NCI-H2196 (cell line): Measurements from ENCODE around the gene TMEM273.

Experiments
- DNase-seq: peaks from one replicate; lab custom pipeline; 2025; ENCODE audit not compliant: unreplicated experiment; lab: John Stamatoyannopoulos, UW

The TMEM273 gene

DNA sequence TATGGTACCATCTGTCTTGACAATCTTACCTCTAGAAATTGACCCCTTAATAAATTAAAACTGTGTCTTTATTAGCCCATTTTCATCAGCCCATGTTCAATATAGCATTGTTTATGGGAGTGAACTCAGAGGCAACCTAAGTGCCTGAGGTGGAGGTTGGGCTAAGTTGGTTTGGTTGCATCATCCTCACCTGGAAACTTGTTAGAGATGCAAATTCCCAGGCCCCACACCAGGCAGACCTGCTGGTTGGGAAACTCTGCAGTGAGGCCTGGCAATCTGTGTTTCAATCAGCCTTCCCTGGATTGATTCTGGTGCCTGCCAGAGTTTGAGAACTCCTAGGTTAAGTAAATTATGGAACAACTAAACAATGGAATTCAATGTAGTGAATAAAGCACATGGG lies 44.9 kb downstream of the TMEM273 start:
- no peak for DNase-seq

DNA sequence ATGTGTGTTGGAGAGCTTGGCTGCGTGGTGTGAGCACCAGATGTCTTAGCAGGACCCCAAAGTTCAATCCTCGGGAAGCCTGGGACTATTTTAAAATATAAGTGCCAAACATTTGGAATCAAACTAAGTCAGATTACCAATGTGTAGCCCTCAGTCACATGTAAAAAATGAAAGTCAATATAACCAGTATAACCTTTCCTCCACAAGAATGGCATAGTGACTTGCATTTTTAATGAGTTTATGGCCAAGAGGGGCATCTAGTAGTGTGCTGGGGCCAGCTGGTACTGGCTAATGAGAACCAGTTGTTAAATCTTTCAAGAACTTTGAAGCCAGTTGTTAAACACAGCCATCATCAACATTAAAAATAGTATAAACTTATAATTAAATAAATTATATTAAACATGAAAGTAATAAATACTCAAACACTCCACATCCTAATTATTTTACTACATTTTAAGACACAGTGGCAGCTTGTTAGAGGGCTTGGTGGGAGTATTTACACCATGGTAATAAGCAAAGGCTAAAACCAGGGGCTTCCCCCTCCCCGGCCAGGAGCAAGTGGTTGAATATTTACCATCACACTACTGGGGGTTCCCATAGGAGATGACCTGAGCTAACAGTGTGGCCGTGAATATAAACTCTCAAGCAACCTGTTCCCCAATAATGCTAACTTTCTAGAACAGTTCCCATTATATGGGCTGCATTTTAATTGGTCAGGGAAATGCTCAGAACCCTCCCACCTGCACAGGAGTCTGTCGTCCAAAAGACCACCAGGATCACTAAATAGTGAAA lies 46.5 kb downstream of the TMEM273 start:
- DNase-seq, result no peak

DNA sequence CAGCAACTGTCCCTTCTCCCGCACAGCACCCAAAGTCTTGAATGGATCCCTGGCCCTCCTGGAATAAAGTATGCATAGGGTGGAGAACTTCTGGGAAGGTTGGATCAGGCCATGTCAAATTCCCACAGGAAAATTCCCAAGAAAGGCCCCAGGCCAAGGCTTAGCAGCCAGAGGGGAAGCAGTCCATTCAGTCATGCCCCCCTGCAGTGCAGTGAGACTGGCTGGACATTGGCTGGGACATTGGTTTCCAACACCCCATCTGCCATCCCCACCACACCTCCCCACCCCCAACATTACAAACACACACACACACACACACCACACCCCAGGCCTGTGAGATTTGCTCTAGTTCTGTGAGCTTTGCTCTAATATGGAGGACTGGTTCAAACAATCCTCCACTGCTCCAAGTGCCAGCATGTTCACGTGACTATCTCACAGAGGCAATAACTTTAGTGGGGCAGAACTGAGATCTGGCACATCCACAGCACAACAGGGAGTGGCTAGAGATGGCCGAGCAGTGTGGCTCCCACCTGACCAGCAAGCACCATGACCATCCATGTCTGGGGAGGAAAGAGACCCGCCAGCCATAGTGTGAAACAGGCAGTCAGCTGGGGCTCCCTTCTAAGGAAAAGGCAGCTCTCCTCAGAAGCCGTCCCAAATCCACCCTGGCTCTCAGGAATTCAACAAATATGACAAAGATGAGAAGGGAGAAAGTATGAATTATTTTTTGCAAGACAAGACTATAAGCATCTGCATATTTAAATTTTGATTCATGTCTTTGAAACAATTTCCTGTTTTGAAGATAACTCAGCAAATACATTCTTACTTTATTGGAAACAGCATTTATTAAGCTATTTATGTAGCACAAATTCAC lies 47.6 kb downstream of the TMEM273 start:
- no peak for DNase-seq

DNA sequence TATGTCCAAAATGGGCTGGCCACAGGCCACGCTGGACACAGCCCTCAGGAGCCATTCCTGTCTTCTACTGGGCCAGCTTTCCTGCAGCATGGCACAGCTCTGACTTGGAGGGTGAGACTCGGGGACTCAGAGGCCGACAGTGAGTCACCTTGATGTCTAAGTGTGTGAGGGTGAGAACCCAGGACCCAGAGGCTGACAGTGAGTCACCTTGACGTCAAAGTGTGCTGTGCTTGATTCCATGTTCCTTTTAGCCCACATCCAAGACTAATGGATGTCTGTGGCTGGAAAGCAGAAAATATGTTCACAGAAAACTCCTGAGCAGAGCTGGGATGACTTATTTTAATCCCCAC lies 48.4 kb downstream of the TMEM273 start:
- no peak for DNase-seq

DNA sequence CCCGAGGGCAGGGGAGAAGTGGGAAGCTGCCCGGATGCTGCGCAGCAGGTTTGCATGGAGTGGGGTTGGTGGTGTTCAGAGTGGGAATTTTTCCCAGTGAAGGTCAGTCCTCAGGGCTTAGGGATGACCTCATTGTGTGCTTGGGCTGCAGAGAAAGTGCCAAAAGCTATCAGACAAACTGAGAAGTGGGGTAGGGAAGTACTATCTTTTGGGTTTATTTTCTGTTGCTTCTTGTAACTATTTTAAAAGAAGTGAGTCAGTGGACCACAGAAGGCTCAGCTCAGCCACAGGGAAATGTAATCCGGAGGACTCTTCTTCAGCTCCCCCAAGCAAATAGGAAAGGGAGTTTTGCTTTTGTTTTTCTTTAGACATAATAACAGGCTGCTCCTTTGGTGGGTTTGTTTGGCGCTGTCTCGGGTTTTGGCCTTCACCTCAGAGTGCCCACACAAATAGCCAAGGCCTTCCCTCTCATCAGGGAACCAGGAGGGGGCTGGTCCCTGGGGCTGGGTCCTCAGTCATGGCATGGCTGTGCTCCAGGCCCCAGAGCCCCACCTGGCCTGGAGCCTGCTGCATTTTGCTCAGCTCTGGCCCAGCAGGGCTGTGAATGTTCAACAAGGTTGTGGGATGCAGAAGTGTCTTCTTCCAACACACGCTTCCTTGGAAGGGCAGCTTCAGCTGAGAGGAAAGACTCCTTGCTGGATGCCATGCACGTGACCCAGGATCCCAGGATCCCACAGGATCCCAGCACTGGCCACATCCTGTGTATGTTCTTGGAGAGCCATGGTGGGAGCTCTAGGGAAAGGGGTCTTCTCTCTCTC lies 49.0 kb downstream of the TMEM273 start:
- no peak for DNase-seq

DNA sequence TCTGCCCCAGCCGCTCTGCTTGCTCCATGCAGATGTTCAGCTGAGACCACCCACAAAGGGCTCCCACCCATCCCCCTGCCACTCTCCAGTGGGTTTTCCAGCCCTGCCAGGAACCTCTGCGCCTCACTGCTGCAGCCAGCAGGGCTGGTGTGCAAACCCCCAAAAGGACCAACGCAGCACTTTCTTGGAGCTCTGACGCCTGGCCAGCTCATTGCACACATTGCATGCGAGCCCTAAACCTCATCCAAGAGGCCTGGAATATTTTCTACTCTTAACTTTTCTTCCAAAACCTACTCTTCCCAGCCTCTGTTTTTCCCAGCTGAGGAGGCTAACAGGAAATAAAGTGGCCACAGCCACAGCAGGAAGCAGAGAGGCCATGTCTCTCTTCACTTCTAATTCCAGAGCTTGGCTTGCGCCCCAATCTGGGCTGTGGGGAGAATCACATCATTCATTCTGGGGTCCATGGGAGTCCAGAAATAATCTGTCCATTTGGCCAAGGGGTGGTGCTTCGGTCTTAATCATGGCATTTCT lies 49.8 kb downstream of the TMEM273 start:
- DNase-seq, result no peak

DNA sequence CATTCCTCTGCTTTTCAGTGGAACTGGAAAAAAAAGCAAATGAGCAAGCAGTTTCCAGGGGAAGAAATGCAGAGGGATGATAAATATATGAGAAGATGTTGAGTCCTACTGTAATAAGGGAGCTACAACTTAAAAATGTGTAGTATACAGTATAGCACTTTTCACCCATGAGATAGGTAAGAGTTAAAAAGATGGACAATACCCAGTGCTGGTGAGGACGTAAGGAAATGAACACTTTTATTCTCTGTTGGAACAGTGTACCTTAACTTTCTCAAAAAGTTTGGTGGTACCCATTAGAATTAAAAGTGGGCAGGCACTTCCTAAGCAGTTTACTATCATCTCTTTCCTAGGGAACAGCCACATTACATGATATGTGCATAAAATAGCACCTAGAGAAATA lies 51.7 kb downstream of the TMEM273 start:
- DNase-seq, result no peak

DNA sequence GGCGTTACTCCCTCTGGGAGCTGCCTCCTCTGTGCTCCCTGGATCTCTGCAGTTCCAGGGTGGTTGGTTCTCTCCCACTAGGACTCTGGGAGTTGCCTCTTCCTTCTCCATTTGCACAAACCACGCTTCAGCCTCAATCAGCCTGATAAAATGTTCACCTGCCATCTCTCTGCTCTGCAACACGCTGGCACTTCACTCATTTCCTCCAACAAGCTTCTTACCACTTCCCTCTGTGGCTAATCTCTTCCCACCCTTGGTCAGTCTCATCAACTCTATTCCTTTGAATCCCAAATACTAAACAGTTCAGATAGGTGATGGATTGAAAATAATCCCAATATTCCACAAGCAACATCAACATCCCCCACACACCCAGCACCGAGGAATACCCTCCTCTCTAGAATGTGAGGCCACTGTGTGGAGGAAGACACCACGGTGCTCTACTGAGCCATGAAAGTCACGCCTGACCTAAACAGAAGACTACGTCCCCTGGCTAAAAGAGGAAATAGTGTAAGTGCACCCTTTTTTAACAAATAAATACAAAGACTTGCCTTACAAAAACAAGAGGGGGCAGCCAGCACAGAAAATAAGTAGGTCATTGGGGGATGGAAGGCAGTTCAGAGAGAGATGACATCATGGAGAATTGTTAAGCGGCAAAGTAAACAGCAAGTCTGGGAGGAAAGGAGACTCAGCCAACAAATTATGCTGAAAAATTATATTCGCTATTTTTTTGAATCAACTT lies 52.4 kb downstream of the TMEM273 start:
- no peak for DNase-seq

DNA sequence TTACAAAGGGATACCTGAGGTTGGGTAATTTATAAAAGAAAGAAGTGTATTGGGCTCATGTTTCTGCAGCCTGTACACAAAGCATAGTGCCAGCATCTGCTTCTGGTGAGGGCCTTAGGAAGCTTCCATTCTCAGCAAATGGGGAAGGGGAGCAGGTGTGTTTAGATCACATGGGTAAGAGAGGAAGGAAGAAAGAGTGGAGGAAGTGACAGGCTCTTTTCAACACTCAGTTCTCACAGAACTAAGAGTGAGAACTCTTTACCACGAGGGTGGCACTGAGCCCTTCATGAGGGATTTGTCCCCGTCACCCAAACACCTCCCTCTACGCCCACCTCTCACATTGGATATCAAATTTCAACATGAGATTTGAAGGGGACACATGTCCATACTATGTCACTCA lies 53.9 kb downstream of the TMEM273 start:
- DNase-seq, result no peak

DNA sequence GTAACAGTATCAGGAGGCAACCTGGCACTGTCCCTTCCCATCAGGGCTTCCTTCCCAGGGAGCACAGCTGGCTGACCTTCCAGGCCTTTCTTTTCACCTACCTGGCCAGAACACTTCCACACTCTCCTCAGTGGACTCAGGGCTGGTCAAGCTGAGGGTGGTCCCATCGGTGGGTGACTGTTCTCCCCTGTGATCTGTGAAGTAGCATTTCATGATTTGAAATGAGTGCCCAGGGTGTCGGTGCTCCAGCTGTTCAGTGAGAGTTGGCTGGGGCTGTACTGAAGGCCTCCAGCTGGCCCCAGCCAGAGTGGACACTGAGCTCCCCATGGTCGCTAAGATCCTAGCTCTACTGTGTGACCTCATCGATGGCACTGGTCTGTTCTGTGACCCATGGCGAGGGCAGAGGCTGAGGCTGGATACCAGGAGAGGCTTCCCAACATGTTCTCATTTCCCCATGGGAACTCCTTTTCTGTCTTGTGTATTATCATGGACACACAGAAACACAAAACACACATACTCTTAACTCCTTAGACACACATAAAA lies 54.4 kb downstream of the TMEM273 start, which contains the start of gene FAM170B:
Gene FAM170B (minus strand): TSS at position 316 of the 543 bp plus-strand sequence. CDS start 103 bp downstream, at position 213.
- no peak for DNase-seq

DNA sequence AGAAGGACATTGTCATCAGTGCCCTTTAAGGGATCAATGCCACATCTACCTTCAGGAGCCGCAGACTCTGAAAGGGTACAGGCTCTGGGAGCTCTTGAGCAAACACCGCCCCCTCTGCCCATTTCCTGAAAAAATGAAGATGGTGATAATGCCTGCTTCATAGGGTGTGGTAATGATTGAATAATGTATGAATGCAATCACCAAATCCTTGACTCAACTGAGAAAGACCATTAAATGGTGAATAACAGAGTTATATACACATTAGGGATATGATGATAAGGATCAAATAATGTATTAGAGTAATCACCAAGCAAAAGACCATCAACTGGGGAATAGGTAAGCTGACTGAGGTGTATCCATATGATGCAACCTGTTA lies 55.8 kb downstream of the TMEM273 start:
- no peak for DNase-seq

DNA sequence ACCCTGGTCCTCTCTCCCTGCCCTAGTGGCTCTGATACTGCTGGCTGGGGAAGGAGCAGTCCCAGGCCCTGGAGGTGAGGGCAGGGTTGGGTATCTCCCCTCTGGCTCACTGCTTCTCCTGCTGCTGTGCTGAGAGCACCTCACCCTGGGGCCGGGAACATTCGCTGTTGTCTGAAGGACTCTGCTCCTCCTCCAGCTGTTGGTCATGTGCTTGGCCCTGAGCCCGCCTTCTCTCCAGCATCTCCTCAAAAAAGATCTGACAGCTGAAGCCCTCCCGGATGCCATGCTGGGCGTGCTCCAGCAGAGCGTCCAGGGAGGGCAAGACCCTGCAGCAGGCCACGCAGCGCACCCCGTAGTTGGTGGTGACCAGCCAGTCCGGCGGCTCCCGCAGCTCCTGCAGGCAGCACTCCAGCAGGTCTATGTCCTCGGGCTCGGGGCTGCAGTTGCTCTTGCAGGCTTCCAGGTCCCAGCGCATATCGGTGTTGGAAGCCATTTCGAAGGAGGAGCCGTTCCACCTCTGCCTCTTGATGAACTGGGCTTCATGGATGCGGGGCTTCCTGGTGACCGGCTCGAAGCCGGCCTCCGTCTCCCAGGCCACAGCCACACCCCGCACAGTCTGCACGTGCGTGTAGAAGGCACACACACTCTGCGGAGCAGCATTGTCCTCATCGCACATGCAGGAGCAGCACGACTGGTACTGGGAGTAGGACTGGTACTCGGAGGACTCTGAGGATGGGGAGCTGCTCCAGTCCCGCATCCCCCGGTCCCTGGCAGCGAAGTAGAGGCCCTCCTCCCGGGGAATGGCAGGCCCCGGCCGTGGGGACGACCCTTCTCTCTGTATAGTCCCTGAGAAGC lies 56.5 kb downstream of the TMEM273 start:
- no peak for DNase-seq

DNA sequence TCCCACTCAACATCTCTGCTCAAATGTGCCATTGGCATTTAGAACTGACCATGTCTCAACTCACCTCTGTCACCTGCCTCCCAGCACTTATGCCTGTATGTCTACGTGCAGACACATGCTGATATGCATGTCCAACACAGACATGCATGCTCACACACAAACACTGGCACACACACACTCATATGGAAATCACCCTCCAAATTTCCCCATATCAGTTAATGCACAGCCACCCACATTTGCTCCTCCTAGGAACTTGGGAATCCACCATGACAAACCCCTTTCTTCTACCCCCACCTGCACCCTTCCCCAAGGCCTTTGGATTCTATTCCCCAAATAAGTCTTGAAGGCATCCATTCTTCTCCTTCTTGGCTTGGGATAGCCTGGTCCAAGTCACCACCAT lies 58.8 kb downstream of the TMEM273 start:
- no peak for DNase-seq

DNA sequence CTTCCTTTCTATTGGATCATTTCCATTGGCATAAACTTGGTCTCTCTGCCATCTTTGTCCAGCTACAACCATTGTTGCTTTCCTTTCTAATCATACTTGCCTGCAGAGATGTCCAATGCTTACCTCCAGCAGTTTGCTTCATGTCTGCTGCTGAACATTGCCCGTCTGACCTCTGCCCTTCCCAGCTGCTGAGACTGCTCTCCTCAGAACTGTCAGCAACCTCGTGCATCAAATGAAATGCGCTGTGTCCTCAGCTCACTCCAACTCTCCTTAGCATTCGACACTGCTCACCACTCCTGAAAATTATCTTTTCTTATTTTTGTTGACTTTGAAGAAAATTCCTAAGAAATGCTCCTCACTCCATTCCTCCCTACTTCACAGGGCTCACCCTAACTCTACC lies 59.3 kb downstream of the TMEM273 start:
- DNase-seq, result no peak

DNA sequence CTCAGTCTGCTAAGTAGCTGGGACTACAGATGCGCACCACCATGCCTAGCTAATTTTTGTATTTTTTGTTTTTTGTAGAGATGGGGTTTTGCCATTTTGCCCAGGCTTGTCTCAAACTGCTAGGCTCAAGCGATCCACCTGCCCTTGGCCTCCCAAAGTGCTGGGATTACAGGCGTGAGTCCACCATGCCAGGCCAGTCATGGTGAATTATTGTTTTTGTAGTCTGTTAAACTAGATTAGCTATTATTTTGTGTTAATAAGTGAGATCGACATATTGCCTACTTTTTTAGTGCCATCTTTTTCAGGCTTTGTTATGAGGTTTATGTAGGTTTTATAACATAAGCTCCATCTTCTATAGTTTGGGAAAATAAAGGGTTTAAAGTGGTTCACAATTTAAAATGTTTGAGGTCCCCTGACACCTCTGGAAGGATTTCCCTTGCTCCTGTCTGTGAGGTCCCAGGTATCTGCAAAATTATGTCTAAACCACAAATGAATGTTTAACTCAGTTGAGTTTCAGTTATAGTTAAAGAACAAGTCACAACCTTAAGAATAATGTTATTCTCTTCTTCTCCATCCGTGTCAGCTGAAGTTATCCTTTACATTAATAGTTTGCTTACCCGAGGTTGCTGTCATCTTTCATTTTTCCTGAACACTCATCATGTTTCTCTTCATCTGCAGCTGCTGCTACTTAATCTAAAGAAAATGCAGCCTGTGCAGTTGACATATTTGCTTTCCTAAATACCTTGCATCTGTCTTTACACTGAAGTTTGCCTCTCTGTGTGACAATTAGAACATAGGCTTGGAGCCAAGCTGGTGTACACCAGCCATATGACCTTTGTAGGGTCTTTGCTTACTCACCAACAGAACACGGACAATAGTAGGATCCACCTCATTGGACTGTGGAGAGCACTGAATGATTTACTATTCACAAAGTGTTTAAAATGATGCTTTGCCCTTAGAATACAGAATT lies 63.9 kb downstream of the TMEM273 start:
- DNase-seq, result no peak

DNA sequence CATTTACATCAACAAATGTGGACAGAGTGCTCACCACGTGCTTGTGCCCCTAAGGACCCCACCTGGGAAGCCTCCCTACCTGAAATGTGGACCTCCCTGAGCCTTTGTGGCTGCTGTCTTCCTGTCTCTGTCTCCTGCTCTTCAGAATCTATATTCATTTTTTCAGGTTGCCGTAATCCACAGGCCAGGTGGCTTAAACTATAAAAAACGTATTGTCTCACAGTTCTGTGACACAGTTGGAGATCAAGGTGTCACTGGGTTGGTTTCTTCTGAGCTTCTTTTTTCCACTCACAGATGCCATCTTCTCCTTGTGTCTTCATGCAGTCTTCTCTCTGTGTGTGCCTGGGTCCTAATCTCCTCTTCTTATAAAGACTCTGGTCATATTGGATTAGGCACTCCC lies 67.3 kb downstream of the TMEM273 start:
- DNase-seq, result no peak

DNA sequence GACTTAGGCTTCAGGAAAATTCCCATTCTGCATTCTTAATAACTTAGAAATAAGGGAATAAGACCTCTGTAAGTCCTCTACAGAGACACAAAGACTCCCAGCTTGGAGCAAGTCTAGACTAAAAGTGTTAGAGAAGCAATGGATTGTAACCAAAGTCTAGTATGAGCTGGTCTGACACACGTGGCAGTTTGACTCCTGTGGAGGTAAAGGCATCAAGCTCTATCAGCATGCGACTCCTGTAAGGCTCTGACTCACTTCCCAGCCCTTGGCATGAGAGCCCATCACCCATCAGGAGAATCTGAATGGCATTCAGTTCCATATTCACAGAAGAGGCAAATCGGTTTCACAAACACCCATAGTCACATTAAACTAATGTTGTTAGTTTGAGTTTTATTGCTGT lies 68.4 kb downstream of the TMEM273 start:
- DNase-seq, result no peak

DNA sequence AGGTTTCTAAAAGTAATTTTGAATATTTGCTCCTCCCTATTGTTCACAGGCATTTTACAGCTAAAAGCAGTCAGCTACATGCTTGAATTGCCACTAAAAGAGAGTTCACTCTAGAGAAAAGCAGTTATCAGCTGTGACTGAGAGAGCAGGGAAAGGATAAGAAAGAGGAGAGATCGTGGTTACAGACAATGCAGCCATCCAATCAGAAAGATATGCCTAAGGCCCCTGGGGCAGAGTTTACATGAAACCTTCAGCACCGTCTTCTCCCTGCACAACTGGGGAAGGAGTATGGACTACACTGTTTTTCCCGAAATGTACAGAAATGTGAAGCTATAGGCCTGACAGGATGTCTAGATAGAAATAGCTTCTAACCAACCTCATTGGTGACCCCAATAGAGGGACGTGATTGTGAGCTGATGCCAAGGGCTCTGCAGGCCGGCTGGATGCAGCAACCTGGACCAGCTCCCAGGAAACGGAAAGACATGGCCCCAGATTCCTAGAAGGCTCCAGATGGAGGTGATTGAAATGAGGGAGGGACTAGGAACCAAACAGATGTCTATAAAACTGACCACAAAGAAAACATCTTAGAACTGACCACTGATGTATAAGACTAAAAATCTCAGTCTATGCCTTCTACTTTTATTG lies 69.6 kb downstream of the TMEM273 start:
- DNase-seq, result no peak
